ENCODE data around the gene YLPM1. TPM values are rescaled to one million over a fixed set of nuclear protein-coding genes. Genes with fewer than 3 reads are reported as not detected.

Gene YLPM1
- polyA plus RNA-seq, 1 of the 3 experiments (the other 2 are of a cell fraction): 14.0 TPM

GRCh38 chr14:74723134-74723533, 40.0 kb upstream of the YLPM1 start (continued):
- TF ChIP-seq, protein P1, sequence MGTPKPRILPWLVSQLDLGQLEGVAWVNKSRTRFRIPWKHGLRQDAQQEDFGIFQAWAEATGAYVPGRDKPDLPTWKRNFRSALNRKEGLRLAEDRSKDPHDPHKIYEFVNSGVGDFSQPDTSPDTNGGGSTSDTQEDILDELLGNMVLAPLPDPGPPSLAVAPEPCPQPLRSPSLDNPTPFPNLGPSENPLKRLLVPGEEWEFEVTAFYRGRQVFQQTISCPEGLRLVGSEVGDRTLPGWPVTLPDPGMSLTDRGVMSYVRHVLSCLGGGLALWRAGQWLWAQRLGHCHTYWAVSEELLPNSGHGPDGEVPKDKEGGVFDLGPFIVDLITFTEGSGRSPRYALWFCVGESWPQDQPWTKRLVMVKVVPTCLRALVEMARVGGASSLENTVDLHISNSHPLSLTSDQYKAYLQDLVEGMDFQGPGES (IDR thresholded peaks at IDR 0.05; ENCODE audit: low read depth, low read length): no peak
- no peak for TF ChIP-seq NRF1 (IDR thresholded peaks at IDR 0.05; ENCODE audit: low read depth, low read length)
- no peak for TF ChIP-seq JUND (IDR thresholded peaks at IDR 0.05)
- TF ChIP-seq RFX5 (IDR thresholded peaks at IDR 0.05; ENCODE audit: low read length): no peak

DNA sequence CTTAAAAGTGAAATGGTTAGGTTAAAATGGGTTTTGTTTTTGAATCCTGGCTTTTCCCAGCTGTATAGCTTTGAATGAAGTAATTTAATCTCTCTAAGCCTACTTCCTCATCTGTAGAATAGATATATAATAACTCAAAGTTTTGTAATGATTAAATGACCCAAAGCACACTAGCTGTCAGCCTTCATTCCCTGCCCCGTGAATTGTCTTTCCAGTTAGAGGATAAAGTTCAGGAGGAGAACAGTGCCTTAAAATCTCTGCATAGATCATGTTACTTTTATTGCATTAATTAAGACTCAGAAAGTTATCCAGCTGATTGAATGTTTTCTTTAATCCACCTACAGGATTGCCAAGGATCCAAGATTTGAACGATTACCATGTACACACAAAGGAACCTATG, 30.7 kb upstream of the YLPM1 start:
- H3F3A ChIP-seq (replicated peaks; ENCODE audit: insufficient read depth): peaks cover 1% of the 10 kb centered on the region
- H3K79me2 ChIP-seq (ENCODE audit: insufficient read depth): peaks cover 20% of the 10 kb centered on the region; the same call in 1 of the 2 replicates
- H3K36me3 ChIP-seq (replicated peaks in 1 of 2; ENCODE audit: control insufficient read depth in 1 of 2, insufficient read depth in 2 of 2, low read length in 1 of 2): peaks cover 44 to 50% of the 10 kb centered on the region in 2 experiments
- H3K4me1 ChIP-seq (ENCODE audit: control insufficient read depth in 1 of 2, insufficient read depth in 2 of 2, low read depth in 1 of 2, low read length in 1 of 2): no peaks in the 10 kb centered on the region
- no peak overlapping the region for H3K4me3 ChIP-seq (ENCODE audit: low read depth in 2 of 2, low read length in 1 of 2)
- H2AFZ ChIP-seq (ENCODE audit: low read depth): no peak overlapping the region
- DNase-seq: no peak
- CTCF ChIA-PET: no interaction called here
- no peaks in the 10 kb centered on the region for H3K9me2 ChIP-seq
- H3K9me3 ChIP-seq: no peaks in the 10 kb centered on the region
- H3K4me2 ChIP-seq: no peak overlapping the region
- TF ChIP-seq TCF12 (IDR thresholded peaks at IDR 0.05) (no peak), MXI1 (IDR thresholded peaks at IDR 0.05; ENCODE audit: low read depth, low read length) (no peak)
- TF ChIP-seq, protein P2, sequence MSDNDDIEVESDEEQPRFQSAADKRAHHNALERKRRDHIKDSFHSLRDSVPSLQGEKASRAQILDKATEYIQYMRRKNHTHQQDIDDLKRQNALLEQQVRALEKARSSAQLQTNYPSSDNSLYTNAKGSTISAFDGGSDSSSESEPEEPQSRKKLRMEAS (IDR thresholded peaks at IDR 0.05; ENCODE audit: low read depth): no peak
- TF ChIP-seq, protein P1 (IDR thresholded peaks at IDR 0.05; ENCODE audit: low read depth, low read length): no peak
- H3K9ac ChIP-seq: no peak overlapping the region
- no peak overlapping the region for H3K27ac ChIP-seq (ENCODE audit: low read depth in 2 of 2, low read length in 1 of 2)
- H3K27me3 ChIP-seq (ENCODE audit: insufficient read depth): no peaks in the 10 kb centered on the region
- H4K20me1 ChIP-seq (ENCODE audit: insufficient read depth): no peaks in the 10 kb centered on the region
- whole genome bisulfite sequencing (ENCODE audit: low lambda C conversion rate): 100% methylated on average over 2 of the region's 2 CpGs
- POLR2A ChIA-PET: interaction anchor here (0.6 kb wide), 1 partner anchor 24 kb away, joined by 4 read pairs; no protein-coding TSS in a partner anchor

DNA sequence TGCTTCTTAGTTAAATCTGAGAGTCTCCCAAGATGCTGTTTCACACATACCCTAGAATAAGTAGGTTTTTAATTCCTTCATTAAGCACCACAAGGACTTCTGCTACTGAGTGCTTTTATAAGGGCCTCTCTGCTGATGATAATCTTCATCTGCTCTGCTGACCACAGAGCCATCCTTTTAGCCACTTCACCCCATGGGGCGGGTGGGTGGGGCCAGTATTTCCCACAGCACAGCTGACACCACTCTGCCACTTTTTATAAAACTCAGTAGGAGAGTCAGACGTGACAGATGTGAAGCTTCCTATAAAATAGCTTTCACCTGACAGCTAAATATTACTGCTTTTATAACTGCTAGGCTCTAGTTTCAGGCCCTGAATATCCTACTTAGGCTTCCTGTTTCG, 29.9 kb upstream of the YLPM1 start:
- no peak for DNase-seq
- WGBS (ENCODE audit: low lambda C conversion rate): 92% methylated on average over 3 of the region's 3 CpGs
- Histone ChIP-seq H3K4me2 (no peak overlapping the region), H4K20me1 (ENCODE audit: insufficient read depth) (no peaks in the 10 kb centered on the region), H3K27ac (ENCODE audit: low read depth in 2 of 2, low read length in 1 of 2) (no peak overlapping the region), H3K27me3 (ENCODE audit: insufficient read depth) (no peaks in the 10 kb centered on the region), H3K9ac (no peak overlapping the region), H3K9me2 (no peaks in the 10 kb centered on the region), H3K79me2 (ENCODE audit: insufficient read depth) (peaks cover 14% of the 10 kb centered on the region; the same call in 1 of the 2 replicates), H3K36me3 (replicated peaks in 1 of 2; ENCODE audit: control insufficient read depth in 1 of 2, insufficient read depth in 2 of 2, low read length in 1 of 2) (peaks cover 44 to 53% of the 10 kb centered on the region in 2 experiments), H3F3A (replicated peaks; ENCODE audit: insufficient read depth) (peaks cover 7% of the 10 kb centered on the region), H3K9me3 (no peaks in the 10 kb centered on the region), H3K4me3 (ENCODE audit: low read depth in 2 of 2, low read length in 1 of 2) (no peak overlapping the region), H2AFZ (ENCODE audit: low read depth) (no peak overlapping the region), H3K4me1 (ENCODE audit: control insufficient read depth in 1 of 2, insufficient read depth in 2 of 2, low read depth in 1 of 2, low read length in 1 of 2) (no peaks in the 10 kb centered on the region)
- ChIA-PET POLR2A (no interaction called here), CTCF (no interaction called here)
- TF ChIP-seq POLR2AphosphoS5 (IDR thresholded peaks at IDR 0.05; ENCODE audit: low read depth, low read length): no peak
- TF ChIP-seq RCOR1 (IDR thresholded peaks at IDR 0.05; ENCODE audit: low read length): no peak
- no peak for TF ChIP-seq USF1 (IDR thresholded peaks at IDR 0.05; ENCODE audit: borderline replicate concordance, low read depth)
- TF ChIP-seq RAD21 (IDR thresholded peaks at IDR 0.05; ENCODE audit: low read length): no peak
- TF ChIP-seq JUND (IDR thresholded peaks at IDR 0.05): no peak
- no peak for TF ChIP-seq EP300 (IDR thresholded peaks at IDR 0.05; ENCODE audit: borderline replicate concordance in 1 of 2, low read depth in 1 of 2, low read length in 1 of 2)
- TF ChIP-seq RFX5 (IDR thresholded peaks at IDR 0.05; ENCODE audit: low read length): no peak
- no peak for TF ChIP-seq EZH2phosphoT487 (IDR thresholded peaks at IDR 0.05; ENCODE audit: borderline replicate concordance, low read depth)
- TF ChIP-seq, protein P2 (IDR thresholded peaks at IDR 0.05; ENCODE audit: low read depth): no peak
- TF ChIP-seq ELF1 (IDR thresholded peaks at IDR 0.05): no peak
